ENCODE data around the gene C1GALT1. TPM values are rescaled to one million over a fixed set of nuclear protein-coding genes. Genes with fewer than 3 reads are reported as not detected.
A peak's percentile ranks its signal among the peaks of the same experiment; 100 is the strongest.

C1GALT1 gene
- total RNA-seq, 1 donor from 2014 or later, result 63.4 TPM

DNA sequence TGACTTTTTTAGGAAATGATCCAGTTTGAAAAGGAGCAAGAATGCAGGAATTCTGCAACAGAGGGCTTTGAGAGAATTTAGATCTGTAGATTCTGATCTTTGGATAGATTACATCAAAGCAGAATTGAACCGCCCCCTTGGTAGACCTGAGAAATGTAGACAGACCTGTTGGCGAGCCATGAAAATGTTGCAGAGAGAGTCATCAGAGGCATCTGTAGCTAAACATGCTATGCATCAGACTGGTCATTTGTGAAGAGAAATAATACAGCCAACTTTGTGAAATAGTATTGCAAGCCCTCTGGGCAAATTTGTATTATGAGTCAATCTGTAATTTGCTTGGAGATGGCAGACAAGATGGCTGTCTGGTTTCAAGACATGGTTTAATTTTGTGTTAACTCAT is 4.3 kb upstream of the C1GALT1 start:
- Mint-ChIP-seq H3K36me3 (ENCODE audit: insufficient read depth) (no peaks in the 10 kb centered on the region), H3K27ac (no peak overlapping the region), H3K27me3 (no peaks in the 10 kb centered on the region), H3K4me1 (ENCODE audit: low read depth) (peaks cover 15% of the 10 kb centered on the region), H3K9me3 (ENCODE audit: low read depth) (peaks cover 7% of the 10 kb centered on the region), H3K4me3 (ENCODE audit: low read depth) (no peak overlapping the region)
- DNase-seq (ENCODE audit: low spot score, unreplicated experiment), result no peak
- TF ChIP-seq, protein P1, sequence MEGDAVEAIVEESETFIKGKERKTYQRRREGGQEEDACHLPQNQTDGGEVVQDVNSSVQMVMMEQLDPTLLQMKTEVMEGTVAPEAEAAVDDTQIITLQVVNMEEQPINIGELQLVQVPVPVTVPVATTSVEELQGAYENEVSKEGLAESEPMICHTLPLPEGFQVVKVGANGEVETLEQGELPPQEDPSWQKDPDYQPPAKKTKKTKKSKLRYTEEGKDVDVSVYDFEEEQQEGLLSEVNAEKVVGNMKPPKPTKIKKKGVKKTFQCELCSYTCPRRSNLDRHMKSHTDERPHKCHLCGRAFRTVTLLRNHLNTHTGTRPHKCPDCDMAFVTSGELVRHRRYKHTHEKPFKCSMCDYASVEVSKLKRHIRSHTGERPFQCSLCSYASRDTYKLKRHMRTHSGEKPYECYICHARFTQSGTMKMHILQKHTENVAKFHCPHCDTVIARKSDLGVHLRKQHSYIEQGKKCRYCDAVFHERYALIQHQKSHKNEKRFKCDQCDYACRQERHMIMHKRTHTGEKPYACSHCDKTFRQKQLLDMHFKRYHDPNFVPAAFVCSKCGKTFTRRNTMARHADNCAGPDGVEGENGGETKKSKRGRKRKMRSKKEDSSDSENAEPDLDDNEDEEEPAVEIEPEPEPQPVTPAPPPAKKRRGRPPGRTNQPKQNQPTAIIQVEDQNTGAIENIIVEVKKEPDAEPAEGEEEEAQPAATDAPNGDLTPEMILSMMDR (IDR thresholded peaks at IDR 0.05; ENCODE audit: unreplicated experiment), result no peak

GRCh38 chr7:7178906-7179305 is 3.4 kb upstream of the C1GALT1 start:
- Mint-ChIP-seq H3K4me1 (ENCODE audit: low read depth) (peaks cover 18% of the 10 kb centered on the region), H3K4me3 (ENCODE audit: low read depth) (no peak overlapping the region), H3K27me3 (no peaks in the 10 kb centered on the region), H3K27ac (no peak overlapping the region), H3K36me3 (ENCODE audit: insufficient read depth) (no peaks in the 10 kb centered on the region), H3K9me3 (ENCODE audit: low read depth) (peaks cover 5% of the 10 kb centered on the region)
- TF ChIP-seq, protein P1 (IDR thresholded peaks at IDR 0.05; ENCODE audit: unreplicated experiment), result no peak
- no peak for DNase-seq (ENCODE audit: low spot score, unreplicated experiment)

DNA sequence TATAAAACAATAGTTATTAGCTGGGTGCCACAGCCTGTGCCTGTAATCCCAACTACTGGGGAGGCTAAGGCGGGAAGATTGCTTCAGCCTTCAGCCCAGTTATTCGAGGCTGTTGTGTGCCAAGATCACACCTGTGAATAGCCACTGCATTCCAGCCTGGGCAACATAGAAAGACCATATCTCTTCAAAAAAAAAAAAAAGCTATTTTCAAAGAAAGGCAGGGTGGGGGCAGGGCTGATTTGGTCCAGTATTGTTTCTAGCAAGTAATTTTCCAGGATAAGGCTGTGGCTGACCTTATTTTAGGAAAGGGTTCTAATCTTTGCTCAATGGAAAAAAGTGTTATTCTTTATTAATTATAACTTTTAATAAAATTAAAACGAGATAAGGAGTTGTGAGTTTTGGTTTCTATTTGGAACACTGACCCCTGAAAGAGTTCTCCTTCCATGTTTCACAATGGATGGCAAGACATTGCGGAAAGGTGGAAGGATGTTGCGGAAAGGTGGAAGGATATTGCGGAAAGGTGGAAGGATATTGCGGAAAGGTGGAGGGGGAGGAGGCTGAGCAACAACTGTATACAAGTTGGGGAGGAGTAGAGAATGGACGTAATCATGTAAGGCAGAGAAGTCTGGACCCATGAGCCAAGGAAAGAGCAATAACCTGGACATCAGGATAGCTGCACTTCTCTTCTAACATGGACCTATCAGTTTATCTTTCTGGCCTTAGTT is 1.5 kb upstream of the C1GALT1 start:
- peak overlapping the region; percentile 96 for H3K27ac Mint-ChIP-seq
- peaks cover 33% of the 10 kb centered on the region for H3K4me1 Mint-ChIP-seq (ENCODE audit: low read depth)
- H3K9me3 Mint-ChIP-seq (ENCODE audit: low read depth), result no peaks in the 10 kb centered on the region
- TF ChIP-seq, protein P1 (IDR thresholded peaks at IDR 0.05; ENCODE audit: unreplicated experiment), result no peak
- H3K4me3 Mint-ChIP-seq (ENCODE audit: low read depth), result peak overlapping the region; percentile 77
- DNase-seq (ENCODE audit: low spot score, unreplicated experiment), result no peak
- H3K27me3 Mint-ChIP-seq, result no peaks in the 10 kb centered on the region
- no peaks in the 10 kb centered on the region for H3K36me3 Mint-ChIP-seq (ENCODE audit: insufficient read depth)

DNA sequence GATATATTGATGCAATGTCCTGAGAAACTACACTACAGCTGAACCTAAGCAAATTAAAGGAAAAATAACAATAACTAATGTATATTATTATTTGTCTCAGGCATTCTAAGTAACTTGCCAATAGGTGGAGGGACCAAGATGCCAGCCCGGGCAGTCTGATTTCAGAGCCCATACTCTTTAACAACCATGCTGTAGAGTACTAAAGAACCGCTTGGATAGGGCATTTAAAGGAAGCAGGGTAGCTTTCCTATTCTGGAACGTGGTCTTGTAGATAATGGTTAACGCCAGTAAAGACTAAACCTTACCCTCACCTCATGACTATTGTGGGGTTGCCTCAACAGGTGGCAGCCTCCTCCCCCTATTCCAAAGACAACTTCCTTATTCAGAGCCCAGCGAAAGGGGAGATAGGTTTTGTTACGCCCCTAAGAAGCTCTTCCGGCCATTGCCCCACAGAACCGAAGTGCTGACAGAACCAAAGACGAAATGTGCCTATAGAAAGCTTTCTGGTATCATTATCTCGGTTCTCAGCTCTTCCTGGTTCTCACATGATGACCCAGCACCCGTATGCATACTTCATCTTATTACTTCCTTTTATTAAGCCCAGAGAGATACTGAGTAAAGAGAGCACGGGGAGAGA is 707 bp upstream of the C1GALT1 start:
- peak overlapping the region; percentile 96 for H3K27ac Mint-ChIP-seq
- no peak for DNase-seq (ENCODE audit: low spot score, unreplicated experiment)
- no peaks in the 10 kb centered on the region for H3K9me3 Mint-ChIP-seq (ENCODE audit: low read depth)
- H3K4me3 Mint-ChIP-seq (ENCODE audit: low read depth), result peak overlapping the region; percentile 77
- H3K36me3 Mint-ChIP-seq (ENCODE audit: insufficient read depth), result peaks cover 1% of the 10 kb centered on the region
- H3K27me3 Mint-ChIP-seq, result no peaks in the 10 kb centered on the region
- H3K4me1 Mint-ChIP-seq (ENCODE audit: low read depth), result peaks cover 34% of the 10 kb centered on the region
- TF ChIP-seq, protein P1 (IDR thresholded peaks at IDR 0.05; ENCODE audit: unreplicated experiment), result no peak

DNA sequence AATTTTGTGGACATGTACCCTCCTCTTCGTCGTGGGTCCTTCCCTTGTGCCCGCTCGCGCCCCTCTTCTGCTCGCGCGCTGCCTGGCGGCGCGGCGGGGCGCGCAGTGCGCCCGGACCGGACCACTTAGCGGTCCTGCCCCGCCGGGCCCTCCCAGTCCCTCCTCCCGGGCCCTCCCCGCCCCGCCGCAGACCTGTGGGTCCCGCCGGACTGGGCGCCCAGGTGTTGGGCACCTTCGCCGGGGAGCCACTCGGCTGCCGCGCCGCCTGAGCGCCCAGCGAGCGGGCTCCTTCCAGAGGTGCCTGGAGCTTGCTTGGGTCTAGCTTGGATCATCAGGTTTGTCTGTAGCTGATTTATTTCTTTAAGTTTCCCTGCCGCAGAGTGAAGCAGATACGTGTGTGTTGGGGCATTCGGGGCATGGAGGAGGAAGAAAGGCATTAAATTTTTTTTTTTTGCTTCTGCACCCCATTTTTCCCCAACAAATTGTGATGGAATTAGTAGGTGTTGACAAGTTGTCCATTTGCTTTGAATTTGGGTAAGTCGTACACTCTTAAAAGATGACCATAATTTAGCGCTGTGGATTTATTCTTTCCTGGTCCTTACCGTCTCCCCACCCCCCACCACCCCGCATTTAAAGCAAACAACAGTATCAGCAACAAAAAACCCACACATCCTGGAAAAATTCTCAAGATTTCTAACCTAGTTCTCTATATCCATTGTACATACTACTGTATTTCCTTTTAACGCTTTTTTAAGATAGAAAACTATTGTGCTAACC is 905 bp downstream of the C1GALT1 start:
- no peaks in the 10 kb centered on the region for H3K9me3 Mint-ChIP-seq (ENCODE audit: low read depth)
- TF ChIP-seq, protein P1 (IDR thresholded peaks at IDR 0.05; ENCODE audit: unreplicated experiment), result no peak
- peak overlapping the region; percentile 77 for H3K4me3 Mint-ChIP-seq (ENCODE audit: low read depth)
- H3K4me1 Mint-ChIP-seq (ENCODE audit: low read depth), result peaks cover 26% of the 10 kb centered on the region
- peak overlapping the region; percentile 89 for H3K27ac Mint-ChIP-seq
- H3K36me3 Mint-ChIP-seq (ENCODE audit: insufficient read depth), result peaks cover 1% of the 10 kb centered on the region
- no peaks in the 10 kb centered on the region for H3K27me3 Mint-ChIP-seq
- DNase-seq (ENCODE audit: low spot score, unreplicated experiment), result peak; percentile 48
